Measurements from ENCODE around the gene LMF1.

DNA sequence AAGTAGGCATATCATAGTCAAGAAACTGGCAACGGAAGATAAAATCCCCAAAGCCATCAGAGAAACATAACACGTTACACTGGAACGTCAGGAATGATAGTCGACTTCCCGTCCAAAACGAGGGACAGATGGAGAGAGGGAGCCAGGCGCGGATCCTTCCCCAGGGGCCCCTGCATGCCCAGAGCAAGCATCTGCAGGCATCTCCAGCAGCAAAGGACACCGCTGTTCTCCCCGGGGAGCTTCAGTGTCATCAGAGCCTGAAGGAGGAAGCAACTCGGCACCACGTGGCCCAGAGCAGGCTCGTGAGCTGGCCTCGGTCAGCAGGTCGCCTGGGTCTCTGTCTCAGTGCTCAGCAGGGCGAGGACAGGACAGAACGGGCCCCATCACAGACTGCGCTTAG, 50.1 kb downstream of the LMF1 start:
- TF ChIP-seq, protein P1, sequence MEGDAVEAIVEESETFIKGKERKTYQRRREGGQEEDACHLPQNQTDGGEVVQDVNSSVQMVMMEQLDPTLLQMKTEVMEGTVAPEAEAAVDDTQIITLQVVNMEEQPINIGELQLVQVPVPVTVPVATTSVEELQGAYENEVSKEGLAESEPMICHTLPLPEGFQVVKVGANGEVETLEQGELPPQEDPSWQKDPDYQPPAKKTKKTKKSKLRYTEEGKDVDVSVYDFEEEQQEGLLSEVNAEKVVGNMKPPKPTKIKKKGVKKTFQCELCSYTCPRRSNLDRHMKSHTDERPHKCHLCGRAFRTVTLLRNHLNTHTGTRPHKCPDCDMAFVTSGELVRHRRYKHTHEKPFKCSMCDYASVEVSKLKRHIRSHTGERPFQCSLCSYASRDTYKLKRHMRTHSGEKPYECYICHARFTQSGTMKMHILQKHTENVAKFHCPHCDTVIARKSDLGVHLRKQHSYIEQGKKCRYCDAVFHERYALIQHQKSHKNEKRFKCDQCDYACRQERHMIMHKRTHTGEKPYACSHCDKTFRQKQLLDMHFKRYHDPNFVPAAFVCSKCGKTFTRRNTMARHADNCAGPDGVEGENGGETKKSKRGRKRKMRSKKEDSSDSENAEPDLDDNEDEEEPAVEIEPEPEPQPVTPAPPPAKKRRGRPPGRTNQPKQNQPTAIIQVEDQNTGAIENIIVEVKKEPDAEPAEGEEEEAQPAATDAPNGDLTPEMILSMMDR (IDR thresholded peaks at IDR 0.05 in 2 of 3, conservative IDR thresholded peaks at IDR 0.05 in 1 of 3; ENCODE audit: borderline replicate concordance in 1 of 3, insufficient read depth in 1 of 3, low read depth in 2 of 3, low read length in 2 of 3) = no peak
- TF ChIP-seq JUND (IDR thresholded peaks at IDR 0.05) (no peak), POLR2A (IDR thresholded peaks at IDR 0.05; ENCODE audit: borderline replicate concordance, extremely low read depth, insufficient read depth, insufficient read length) (no peak), CEBPB (IDR thresholded peaks at IDR 0.05; ENCODE audit: low read depth) (no peak), EZH2 (IDR thresholded peaks at IDR 0.05) (no peak), POLR2AphosphoS5 (IDR thresholded peaks at IDR 0.05; ENCODE audit: low read depth, low read length) (no peak), ZFX (IDR thresholded peaks at IDR 0.05) (no peak), ZNF274 (IDR thresholded peaks at IDR 0.05; ENCODE audit: low read depth, low read length) (no peak), ELF1 (IDR thresholded peaks at IDR 0.05; ENCODE audit: borderline replicate concordance, low read depth) (no peak)
- TF ChIP-seq, protein P2, sequence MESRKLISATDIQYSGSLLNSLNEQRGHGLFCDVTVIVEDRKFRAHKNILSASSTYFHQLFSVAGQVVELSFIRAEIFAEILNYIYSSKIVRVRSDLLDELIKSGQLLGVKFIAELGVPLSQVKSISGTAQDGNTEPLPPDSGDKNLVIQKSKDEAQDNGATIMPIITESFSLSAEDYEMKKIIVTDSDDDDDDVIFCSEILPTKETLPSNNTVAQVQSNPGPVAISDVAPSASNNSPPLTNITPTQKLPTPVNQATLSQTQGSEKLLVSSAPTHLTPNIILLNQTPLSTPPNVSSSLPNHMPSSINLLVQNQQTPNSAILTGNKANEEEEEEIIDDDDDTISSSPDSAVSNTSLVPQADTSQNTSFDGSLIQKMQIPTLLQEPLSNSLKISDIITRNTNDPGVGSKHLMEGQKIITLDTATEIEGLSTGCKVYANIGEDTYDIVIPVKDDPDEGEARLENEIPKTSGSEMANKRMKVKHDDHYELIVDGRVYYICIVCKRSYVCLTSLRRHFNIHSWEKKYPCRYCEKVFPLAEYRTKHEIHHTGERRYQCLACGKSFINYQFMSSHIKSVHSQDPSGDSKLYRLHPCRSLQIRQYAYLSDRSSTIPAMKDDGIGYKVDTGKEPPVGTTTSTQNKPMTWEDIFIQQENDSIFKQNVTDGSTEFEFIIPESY (IDR thresholded peaks at IDR 0.05; ENCODE audit: extremely low read depth, insufficient replicate concordance, low read length) = no peak

All from HCT116 (cell line).